IMR-90 (cell line): ENCODE results near the gene DNAJC4. TPM values are rescaled to one million over a fixed set of nuclear protein-coding genes. Genes with fewer than 3 reads are reported as not detected.
"Not testable (repeated sequence)": the region's sequence is repeated elsewhere in the genome, so short reads cannot be mapped to it uniquely, and the experiment has no call there.

ENCODE experiments used
- ATAC-seq: fragments of 200-7000 bp; cut with Tn5 transposase; 2 replicates; pipeline ENCODE4 v1.9.1; 2020; ENCODE audit warnings: low read depth, mild to moderate bottlenecking, moderate library complexity
- BruUV-seq: library from RNA; stranded (reverse); fragments of 400-500 nt; replicated peaks from 2 replicates; lab custom pipeline; 2021; lab: Mats Ljungman, UMichigan
- CTCF ChIA-PET: fragments of 300-600 bp; formaldehyde crosslinking; extraction: SDS; loops from one replicate; lab custom pipeline; 2021; ENCODE audit warnings: antibody characterized with exemption; lab: Yijun Ruan, JAX
- POLR2A ChIA-PET: fragments of 300-600 bp; sonication (Branson Sonifier 250); formaldehyde crosslinking; loops from one replicate; lab custom pipeline; 2022; ENCODE audit warnings: antibody characterized with exemption; ENCODE audit not compliant: unreplicated experiment; lab: Charles Lee
- DNase-seq: peaks from one replicate; pipeline ENCODE4 v3.0.0; 2013
- H2AFZ ChIP-seq: replicated peaks from 2 replicates; pipeline ENCODE3; 2013; ENCODE audit warnings: low read length, mild to moderate bottlenecking; ENCODE audit not compliant: poor library complexity
- H2AK5ac ChIP-seq: 2 replicates; pipeline ENCODE4 v1.6.1; 2013; ENCODE audit warnings: low read depth, low read length, inconsistent platforms
- H2AK9ac ChIP-seq: replicated peaks from 2 replicates; pipeline ENCODE3; 2013; ENCODE audit warnings: mild to moderate bottlenecking, low read depth, low read length, moderate library complexity; ENCODE audit not compliant: poor library complexity
- H2BK120ac ChIP-seq: 2 replicates; pipeline ENCODE4 v1.6.1; 2013; ENCODE audit warnings: low read depth, low read length, inconsistent platforms
- H2BK15ac ChIP-seq: 3 replicates; pipeline ENCODE4 v1.6.1; 2013; ENCODE audit warnings: low read depth, low read length, inconsistent platforms
- H2BK20ac ChIP-seq: 2 replicates; pipeline ENCODE4 v1.6.1; 2013; ENCODE audit warnings: low read depth, mild to moderate bottlenecking, inconsistent platforms, low read length, moderate library complexity
- H2BK5ac ChIP-seq: 2 replicates; pipeline ENCODE4 v1.6.1; 2013; ENCODE audit warnings: mild to moderate bottlenecking, low read depth, low read length, inconsistent platforms; ENCODE audit not compliant: poor library complexity, severe bottlenecking
- H3K14ac ChIP-seq: replicated peaks from 2 replicates; pipeline ENCODE4 v1.6.1; 2013; ENCODE audit warnings: low read depth, low read length, inconsistent platforms
- H3K18ac ChIP-seq: 2 replicates; pipeline ENCODE4 v1.6.1; 2013; ENCODE audit warnings: low read depth, low read length, control low read depth
- H3K23ac ChIP-seq: 2 replicates; pipeline ENCODE4 v1.6.1; 2013; ENCODE audit warnings: low read depth, low read length, inconsistent platforms
- H3K27ac ChIP-seq: 2 replicates; pipeline ENCODE4 v1.5.1; 2013; ENCODE audit warnings: mild to moderate bottlenecking, control low read depth, low read length; ENCODE audit not compliant: insufficient read depth
- H3K27me3 ChIP-seq: 2 replicates; pipeline ENCODE4 v1.6.1; 2013; ENCODE audit warnings: low read length; ENCODE audit not compliant: control insufficient read depth, insufficient read depth
- H3K36me3 ChIP-seq: 2 replicates; pipeline ENCODE4 v1.6.1; 2013; ENCODE audit warnings: low read length, mixed read lengths; ENCODE audit not compliant: control insufficient read depth, insufficient read depth
- H3K4ac ChIP-seq: 2 replicates; pipeline ENCODE4 v1.6.1; 2013; ENCODE audit warnings: low read depth, low read length, inconsistent platforms
- H3K4me1 ChIP-seq: 2 replicates; pipeline ENCODE4 v1.6.1; 2013; ENCODE audit warnings: low read length, mixed read lengths; ENCODE audit not compliant: control insufficient read depth, insufficient read depth
- H3K4me2 ChIP-seq: 2 replicates; pipeline ENCODE4 v1.6.1; 2013; ENCODE audit warnings: low read depth, mild to moderate bottlenecking, control low read depth, low read length, moderate library complexity
- H3K4me3 ChIP-seq: 2 replicates; pipeline ENCODE4 v1.5.1; 2013; ENCODE audit warnings: low read depth, mild to moderate bottlenecking, control low read depth, low read length, moderate library complexity; ENCODE audit not compliant: insufficient read depth
- H3K56ac ChIP-seq: 2 replicates; pipeline ENCODE4 v1.6.1; 2013; ENCODE audit warnings: low read length, inconsistent platforms; ENCODE audit not compliant: insufficient read depth; ENCODE audit errors: extremely low read depth
- H3K79me1 ChIP-seq, 2 experiments: 2 replicates each; pipeline ENCODE4 v1.6.1; 2013; ENCODE audit warnings: low read length in 2 of 2, inconsistent platforms in 1 of 2, low read depth in 1 of 2
- H3K9ac ChIP-seq: 2 replicates; pipeline ENCODE4 v1.6.1; 2013; ENCODE audit warnings: low read depth, low read length, control low read depth
- H3K9me1 ChIP-seq: 2 replicates; pipeline ENCODE4 v1.6.1; 2013; ENCODE audit warnings: low read length, inconsistent platforms; ENCODE audit not compliant: insufficient read depth
- H3K9me3 ChIP-seq: 2 replicates; pipeline ENCODE4 v1.6.1; 2013; ENCODE audit warnings: low read length; ENCODE audit not compliant: control insufficient read depth, insufficient read depth
- H4K20me1 ChIP-seq: 2 replicates; pipeline ENCODE4 v1.6.1; 2013; ENCODE audit warnings: low read length, inconsistent platforms; ENCODE audit not compliant: insufficient read depth
- H4K5ac ChIP-seq: 2 replicates; pipeline ENCODE4 v1.6.1; 2013; ENCODE audit warnings: mild to moderate bottlenecking, low read depth, low read length, control low read depth
- H4K8ac ChIP-seq, 2 experiments: 2 replicates each; pipeline ENCODE4 v1.6.1; 2013; ENCODE audit warnings: low read depth in 2 of 2, low read length in 2 of 2, control low read depth in 1 of 2, inconsistent platforms in 1 of 2
- H4K91ac ChIP-seq: 2 replicates; pipeline ENCODE4 v1.6.1; 2013; ENCODE audit warnings: low read depth, low read length, inconsistent platforms; ENCODE audit not compliant: insufficient read depth
- ELK1 ChIP-seq: fragments of 150-350 bp; IDR thresholded peaks from 2 replicates; pipeline ENCODE4 v1.6.1; 2016; ENCODE audit warnings: low read depth, mild to moderate bottlenecking, low read length, moderate library complexity, borderline replicate concordance
- MXI1 ChIP-seq: IDR thresholded peaks from 2 replicates; pipeline ENCODE4 v1.6.1; 2012; ENCODE audit warnings: low read depth, mild to moderate bottlenecking, low read length, moderate library complexity, borderline replicate concordance
- POLR2A ChIP-seq: IDR thresholded peaks from 2 replicates; pipeline ENCODE4 v1.6.1; 2012; ENCODE audit warnings: mild to moderate bottlenecking, low read depth, low read length
- RCOR1 ChIP-seq: IDR thresholded peaks from 2 replicates; pipeline ENCODE4 v1.6.1; 2012; ENCODE audit warnings: mild to moderate bottlenecking, low read length, improper control_type of control experiment; ENCODE audit not compliant: insufficient replicate concordance
- RFX5 ChIP-seq: IDR thresholded peaks from 2 replicates; pipeline ENCODE4 v1.8.0; 2012; ENCODE audit warnings: low read depth, mild to moderate bottlenecking, low read length, moderate library complexity
- WGBS, 2 experiments: methylation state at CpG; one replicate each; pipeline versions ENCODE4 v1.1.5 to v1.1.7; 2013; ENCODE audit warnings: missing lambda C conversion rate in 2 of 2; ENCODE audit not compliant: insufficient read length in 1 of 2; ENCODE audit errors: extremely low coverage in 2 of 2; 5-methylcytosine and 5-hydroxymethylcytosine counted together
- dilution Hi-C: fragments of 300-500 bp; cut with HindIII; formaldehyde crosslinking; loops from one replicate; pipeline ENCODE4 v1.14.3; 2018; ENCODE audit warnings: low sequenced_read_pairs; ENCODE audit not compliant: unreplicated experiment
- in situ Hi-C: fragments of 300-500 bp; cut with MboI; formaldehyde crosslinking; loops from 3 replicates; pipeline ENCODE4 v1.14.3; 2019; ENCODE audit warnings: low sequenced_read_pairs, inconsistent platforms, mixed read lengths
- intact Hi-C: fragments of 100-400 bp; cut with micrococcal nuclease; formaldehyde crosslinking; loops from 2 replicates; pipeline ENCODE4 v1.10.0; 2022
- polyA plus RNA-seq, 3 experiments: library from polyadenylated mRNA; depleted of rRNA; stranded (reverse); fragments of >200 nt; gene quantifications; 2 replicates each; pipeline ENCODE4 v1.2.3, GENCODE V29; 2012; ENCODE audit warnings: low replicate concordance in 1 of 3
- total RNA-seq: library from RNA; depleted of rRNA; stranded (reverse); fragments of >200 nt; gene quantifications from 2 replicates; pipeline ENCODE4 v1.2.3, GENCODE V29; 2012

DNAJC4 gene
- total and polyA plus RNA-seq, 2 of the 4 experiments (the other 2 are of a cell fraction), result 2.2 to 22.8 TPM

- no peak for TF ChIP-seq ELK1
- TF ChIP-seq RFX5, result no peak
- TF ChIP-seq RCOR1, result peak; percentile 85
- TF ChIP-seq POLR2A, result peak; percentile 88
Observed at GRCh38 chr11:64245797-64246620, 15.7 kb downstream of the DNAJC4 start (continued).

- H4K20me1 ChIP-seq, result peaks cover 26% of the 10 kb centered on the region
- H3K9me3 ChIP-seq, intact Hi-C loops, in situ Hi-C loops, H2BK5ac ChIP-seq, H3K23ac ChIP-seq, H3K9ac ChIP-seq, H2BK15ac ChIP-seq, BruUV-seq, H3K27me3 ChIP-seq, H4K5ac ChIP-seq, H2BK20ac ChIP-seq, H2AK9ac ChIP-seq, H3K18ac ChIP-seq, H3K4me2 ChIP-seq, H2AK5ac ChIP-seq, H2AFZ ChIP-seq, dilution Hi-C loops, H4K8ac ChIP-seq, H3K14ac ChIP-seq, DNase-seq, H2BK120ac ChIP-seq, H3K9me1 ChIP-seq, H3K56ac ChIP-seq, H4K91ac ChIP-seq, H3K4ac ChIP-seq, H3K4me1 ChIP-seq: not testable (repeated sequence)
- CTCF ChIA-PET, result interaction anchor here (2.1 kb wide), 1 partner anchor 54 kb away, joined by 7 read pairs; no protein-coding TSS in a partner anchor
- peak overlapping the region; percentile 95 for H3K4me3 ChIP-seq
- peaks cover 8 to 35% of the 10 kb centered on the region in 2 experiments; a peak in 3 of 4 replicates for H3K79me1 ChIP-seq
- TF ChIP-seq MXI1, result peak; percentile 50; the same call in 1 of the 2 replicates
- peaks cover 12% of the 10 kb centered on the region for H3K36me3 ChIP-seq
- no CpG with 5 or more reads among the region's 43 CpGs for WGBS, 2 experiments
- POLR2A ChIA-PET, result interaction anchor here (1.2 kb wide), 1 partner anchor 23 kb away, joined by 3 read pairs; no protein-coding TSS in a partner anchor
- H3K27ac ChIP-seq, result peak overlapping the region; percentile 98; the same call in 1 of the 2 replicates
- ATAC-seq, result peak; percentile 4; the same call in 1 of the 2 replicates
Observed at GRCh38 chr11:64246621-64246870, 16.2 kb downstream of the DNAJC4 start.
